Measurements from ENCODE around the gene SYPL2.

- TF ChIP-seq CTCF (IDR thresholded peaks at IDR 0.05; ENCODE audit: low read depth, low read length) = no peak
- no peak for TF ChIP-seq POLR2A (IDR thresholded peaks at IDR 0.05; ENCODE audit: extremely low read depth, insufficient read length)
- TF ChIP-seq MAX (IDR thresholded peaks at IDR 0.05; ENCODE audit: low read depth, low read length) = no peak
- TF ChIP-seq MYC (IDR thresholded peaks at IDR 0.05; ENCODE audit: low read depth, low read length) = no peak
Observed at GRCh38 chr1:109500941-109501381, 34.6 kb downstream of the SYPL2 start.
